Germinal center (tissue), 1 donor: ENCODE measurements around the gene UMPS.

ENCODE experiments used
- DNase-seq: peaks from one replicate; pipeline ENCODE4 v3.0.0; 2012; ENCODE audit warnings: mixed read lengths, low spot score

The UMPS gene

GRCh38 chr3:124730129-124730940 lies at the start of gene UMPS:
Gene UMPS, plus strand, starts transcription at chr3:124730452. Its CDS starts 20 bp downstream, at chr3:124730472.
- peak; percentile 85 for DNase-seq

- no peak for DNase-seq
Measured at GRCh38 chr3:124680521-124680920, 49.7 kb upstream of the UMPS start.

GRCh38 chr3:124682263-124682662 lies 48.0 kb upstream of the UMPS start:
- no peak for DNase-seq

- DNase-seq, result no peak
Measured at GRCh38 chr3:124684459-124684858, 45.8 kb upstream of the UMPS start.

- no peak for DNase-seq
Measured at GRCh38 chr3:124685067-124685466, 45.2 kb upstream of the UMPS start.

GRCh38 chr3:124685481-124685880 lies 44.8 kb upstream of the UMPS start:
- no peak for DNase-seq

GRCh38 chr3:124686028-124686670 lies 44.1 kb upstream of the UMPS start:
- no peak for DNase-seq

- DNase-seq, result peak; percentile 78
Measured at GRCh38 chr3:124688581-124689454, 41.4 kb upstream of the UMPS start.

GRCh38 chr3:124691599-124691998 lies 38.7 kb upstream of the UMPS start:
- DNase-seq, result no peak

- DNase-seq, result no peak
Measured at GRCh38 chr3:124694486-124694885, 35.8 kb upstream of the UMPS start.

- peak; percentile 7 for DNase-seq
Measured at GRCh38 chr3:124695369-124695768, 34.9 kb upstream of the UMPS start.

- DNase-seq, result no peak
Measured at GRCh38 chr3:124696006-124696405, 34.2 kb upstream of the UMPS start.

- no peak for DNase-seq
Measured at GRCh38 chr3:124697302-124697701, 33.0 kb upstream of the UMPS start.

GRCh38 chr3:124698030-124698770 lies 32.1 kb upstream of the UMPS start:
- no peak for DNase-seq

GRCh38 chr3:124699051-124699450 lies 31.2 kb upstream of the UMPS start:
- no peak for DNase-seq

GRCh38 chr3:124699686-124700396 lies 30.4 kb upstream of the UMPS start:
- no peak for DNase-seq

GRCh38 chr3:124700880-124701684 lies 29.2 kb upstream of the UMPS start:
- DNase-seq, result no peak

- no peak for DNase-seq
Measured at GRCh38 chr3:124701687-124702086, 28.6 kb upstream of the UMPS start.

- no peak for DNase-seq
Measured at GRCh38 chr3:124702950-124703349, 27.3 kb upstream of the UMPS start.

GRCh38 chr3:124705552-124705951 lies 24.7 kb upstream of the UMPS start:
- DNase-seq, result no peak
